Measurements from ENCODE around the gene PIGN. TPM values are rescaled to one million over a fixed set of nuclear protein-coding genes. Genes with fewer than 3 reads are reported as not detected.

Gene PIGN
- total RNA-seq, 1 experiment from 2014 or later, result 22.8 TPM

DNA sequence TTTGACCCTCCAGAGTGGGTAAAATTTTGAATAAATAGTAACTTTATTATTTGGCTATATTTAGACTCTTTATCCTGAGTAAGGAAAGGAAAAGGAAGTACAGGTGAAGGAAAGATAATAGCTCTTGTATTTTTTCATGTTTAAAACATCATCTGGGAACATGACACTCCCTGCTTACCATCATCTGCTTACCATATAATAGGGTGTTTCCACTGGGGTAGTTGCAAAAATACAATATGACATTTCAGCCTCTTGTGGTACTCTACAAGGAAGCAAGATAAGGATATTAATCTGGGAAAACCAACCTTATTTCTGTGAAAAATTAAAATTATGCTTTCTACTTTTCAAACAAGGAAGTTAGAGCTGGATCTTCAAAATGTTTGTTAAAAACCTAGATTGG lies 10.1 kb upstream of the PIGN start:
- DNase-seq, result no peak
- no peaks in the 10 kb centered on the region for H3K36me3 Mint-ChIP-seq (ENCODE audit: insufficient read depth, unreplicated experiment)
- POLR2A ChIA-PET, result no interaction called here
- H3K4me1 Mint-ChIP-seq (ENCODE audit: low read depth, unreplicated experiment), result no peaks in the 10 kb centered on the region
- no peaks in the 10 kb centered on the region for H3K27me3 ChIP-seq (replicated peaks; ENCODE audit: control insufficient read depth, insufficient read depth, low read length)
- no peaks in the 10 kb centered on the region for H3K9me3 Mint-ChIP-seq (ENCODE audit: unreplicated experiment)
- H3K27me3 Mint-ChIP-seq (ENCODE audit: insufficient read depth, unreplicated experiment), result no peaks in the 10 kb centered on the region
- H3K4me3 ChIP-seq (ENCODE audit: low read depth, low read length), result no peak overlapping the region
- TF ChIP-seq, protein P1, sequence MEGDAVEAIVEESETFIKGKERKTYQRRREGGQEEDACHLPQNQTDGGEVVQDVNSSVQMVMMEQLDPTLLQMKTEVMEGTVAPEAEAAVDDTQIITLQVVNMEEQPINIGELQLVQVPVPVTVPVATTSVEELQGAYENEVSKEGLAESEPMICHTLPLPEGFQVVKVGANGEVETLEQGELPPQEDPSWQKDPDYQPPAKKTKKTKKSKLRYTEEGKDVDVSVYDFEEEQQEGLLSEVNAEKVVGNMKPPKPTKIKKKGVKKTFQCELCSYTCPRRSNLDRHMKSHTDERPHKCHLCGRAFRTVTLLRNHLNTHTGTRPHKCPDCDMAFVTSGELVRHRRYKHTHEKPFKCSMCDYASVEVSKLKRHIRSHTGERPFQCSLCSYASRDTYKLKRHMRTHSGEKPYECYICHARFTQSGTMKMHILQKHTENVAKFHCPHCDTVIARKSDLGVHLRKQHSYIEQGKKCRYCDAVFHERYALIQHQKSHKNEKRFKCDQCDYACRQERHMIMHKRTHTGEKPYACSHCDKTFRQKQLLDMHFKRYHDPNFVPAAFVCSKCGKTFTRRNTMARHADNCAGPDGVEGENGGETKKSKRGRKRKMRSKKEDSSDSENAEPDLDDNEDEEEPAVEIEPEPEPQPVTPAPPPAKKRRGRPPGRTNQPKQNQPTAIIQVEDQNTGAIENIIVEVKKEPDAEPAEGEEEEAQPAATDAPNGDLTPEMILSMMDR (IDR thresholded peaks at IDR 0.05; ENCODE audit: insufficient read depth in 1 of 2, low read depth in 1 of 2, low read length in 1 of 2, severe bottlenecking in 1 of 2, unreplicated experiment in 1 of 2), result no peak
- H3K27ac Mint-ChIP-seq (ENCODE audit: unreplicated experiment), result no peak overlapping the region
- H3K9me3 ChIP-seq, result no peaks in the 10 kb centered on the region
- H3K4me1 ChIP-seq, result peaks cover 5% of the 10 kb centered on the region
- H3K36me3 ChIP-seq (ENCODE audit: control insufficient read depth, insufficient read depth, low read length), result no peaks in the 10 kb centered on the region
- CTCF ChIA-PET, result no interaction called here
- intact Hi-C loops (cut with micrococcal nuclease; ENCODE audit: unreplicated experiment), result no loop called here
- no peak overlapping the region for H3K4me3 Mint-ChIP-seq (ENCODE audit: unreplicated experiment)
- no TSS peak for BruUV-seq (replicated peaks)

GRCh38 chr18:62196079-62196478 lies 9.2 kb upstream of the PIGN start:
- BruUV-seq (replicated peaks), result no TSS peak
- Mint-ChIP-seq H3K27me3 (ENCODE audit: insufficient read depth, unreplicated experiment) (no peaks in the 10 kb centered on the region), H3K36me3 (ENCODE audit: insufficient read depth, unreplicated experiment) (no peaks in the 10 kb centered on the region), H3K9me3 (ENCODE audit: unreplicated experiment) (no peaks in the 10 kb centered on the region), H3K27ac (ENCODE audit: unreplicated experiment) (no peak overlapping the region), H3K4me3 (ENCODE audit: unreplicated experiment) (no peak overlapping the region), H3K4me1 (ENCODE audit: low read depth, unreplicated experiment) (no peaks in the 10 kb centered on the region)
- DNase-seq, result no peak
- Histone ChIP-seq H3K4me1 (no peaks in the 10 kb centered on the region), H3K9me3 (no peaks in the 10 kb centered on the region), H3K4me3 (ENCODE audit: low read depth, low read length) (no peak overlapping the region), H3K36me3 (ENCODE audit: control insufficient read depth, insufficient read depth, low read length) (no peaks in the 10 kb centered on the region), H3K27me3 (replicated peaks; ENCODE audit: control insufficient read depth, insufficient read depth, low read length) (no peaks in the 10 kb centered on the region)
- TF ChIP-seq, protein P1 (IDR thresholded peaks at IDR 0.05; ENCODE audit: insufficient read depth in 1 of 2, low read depth in 1 of 2, low read length in 1 of 2, severe bottlenecking in 1 of 2, unreplicated experiment in 1 of 2), result no peak
- intact Hi-C loops (cut with micrococcal nuclease; ENCODE audit: unreplicated experiment), result no loop called here
- ChIA-PET POLR2A (no interaction called here), CTCF (no interaction called here)

- Mint-ChIP-seq H3K27me3 (ENCODE audit: insufficient read depth, unreplicated experiment) (no peaks in the 10 kb centered on the region), H3K4me3 (ENCODE audit: unreplicated experiment) (peak overlapping the region; percentile 98), H3K27ac (ENCODE audit: unreplicated experiment) (no peak overlapping the region), H3K36me3 (ENCODE audit: insufficient read depth, unreplicated experiment) (peaks cover 16% of the 10 kb centered on the region), H3K9me3 (ENCODE audit: unreplicated experiment) (no peaks in the 10 kb centered on the region), H3K4me1 (ENCODE audit: low read depth, unreplicated experiment) (no peaks in the 10 kb centered on the region)
- Histone ChIP-seq H3K27me3 (replicated peaks; ENCODE audit: control insufficient read depth, insufficient read depth, low read length) (no peaks in the 10 kb centered on the region), H3K4me1 (no peaks in the 10 kb centered on the region), H3K9me3 (no peaks in the 10 kb centered on the region), H3K4me3 (ENCODE audit: low read depth, low read length) (no peak overlapping the region), H3K36me3 (ENCODE audit: control insufficient read depth, insufficient read depth, low read length) (no peaks in the 10 kb centered on the region)
- TF ChIP-seq, protein P1 (IDR thresholded peaks at IDR 0.05; ENCODE audit: insufficient read depth in 1 of 2, low read depth in 1 of 2, low read length in 1 of 2, severe bottlenecking in 1 of 2, unreplicated experiment in 1 of 2), result no peak
- BruUV-seq (replicated peaks), result no TSS peak
- POLR2A ChIA-PET, result no interaction called here
- CTCF ChIA-PET, result no interaction called here
- DNase-seq, result no peak
- intact Hi-C loops (cut with micrococcal nuclease; ENCODE audit: unreplicated experiment), result loop anchor here (10.0 kb wide), 1 partner anchor 336 kb away; the partner anchor contains the start of gene ZCCHC2
Observed at GRCh38 chr18:62189208-62189607, 2.4 kb upstream of the PIGN start.
